HEK293T (cell line): ENCODE results near the gene CERS1.

ENCODE experiments used
- BHLHE40 ChIP-seq: fragments of 450-650 bp; IDR thresholded peaks from 2 replicates; pipeline ENCODE4 v1.6.1; 2016; ENCODE audit warnings: mild to moderate bottlenecking, moderate library complexity, borderline replicate concordance
- CTBP1 ChIP-seq: fragments of 450-650 bp; IDR thresholded peaks from 2 replicates; pipeline ENCODE4 v1.6.1; 2016; ENCODE audit warnings: borderline replicate concordance
- FOXA1 ChIP-seq: fragments of 450-650 bp; IDR thresholded peaks from 2 replicates; pipeline ENCODE4 v1.6.1; 2016; ENCODE audit warnings: mild to moderate bottlenecking
- FOXK2 ChIP-seq: fragments of 450-650 bp; IDR thresholded peaks from 2 replicates; pipeline ENCODE4 v1.6.1; 2016; ENCODE audit warnings: mild to moderate bottlenecking
- FOXM1 ChIP-seq: fragments of 450-650 bp; IDR thresholded peaks from 2 replicates; pipeline ENCODE4 v1.6.1; 2017; ENCODE audit warnings: mild to moderate bottlenecking, borderline replicate concordance
- HDGF ChIP-seq: fragments of 450-650 bp; IDR thresholded peaks from 2 replicates; pipeline ENCODE4 v1.6.1; 2017; ENCODE audit warnings: antibody characterized with exemption, borderline replicate concordance
- PKNOX1 ChIP-seq: fragments of 450-650 bp; IDR thresholded peaks from 2 replicates; pipeline ENCODE4 v1.6.1; 2016
- SUZ12 ChIP-seq: fragments of 450-650 bp; IDR thresholded peaks from 2 replicates; pipeline ENCODE4 v1.6.1; 2016; ENCODE audit warnings: mild to moderate bottlenecking
- ZNF384 ChIP-seq: fragments of 450-650 bp; IDR thresholded peaks from 2 replicates; pipeline ENCODE4 v1.6.1; 2016

GRCh38 chr19:18862976-18863842, 32.7 kb downstream of the CERS1 start:
- TF ChIP-seq SUZ12 (no peak), FOXA1 (no peak), CTBP1 (no peak), ZNF384 (no peak), FOXM1 (no peak), BHLHE40 (no peak), FOXK2 (no peak), PKNOX1 (no peak), HDGF (no peak)
